GM21447 (cell line): ENCODE measurements around the gene TMUB1.

ENCODE experiments used
- ATAC-seq: cut with Tn5 transposase; IDR thresholded peaks from one replicate; pipeline ENCODE4 v1.9.1; 2021; ENCODE audit not compliant: unreplicated experiment

The TMUB1 gene

GRCh38 chr7:151104411-151105235 lies 21.3 kb upstream of the TMUB1 start:
- ATAC-seq: no peak

GRCh38 chr7:151103973-151104372 lies 20.7 kb upstream of the TMUB1 start:
- no peak for ATAC-seq

GRCh38 chr7:151102991-151103390 lies 19.7 kb upstream of the TMUB1 start:
- ATAC-seq: no peak

GRCh38 chr7:151101621-151102396 lies 18.5 kb upstream of the TMUB1 start:
- no peak for ATAC-seq

GRCh38 chr7:151100921-151101320 lies 17.6 kb upstream of the TMUB1 start:
- no peak for ATAC-seq

- ATAC-seq: no peak
These were observed 16.4 kb upstream of the TMUB1 start for GRCh38 chr7:151099486-151100211.

GRCh38 chr7:151095828-151096475 lies 12.7 kb upstream of the TMUB1 start:
- ATAC-seq: no peak

GRCh38 chr7:151095123-151095797 lies 12.0 kb upstream of the TMUB1 start:
- no peak for ATAC-seq

GRCh38 chr7:151094675-151095074 lies 11.4 kb upstream of the TMUB1 start:
- no peak for ATAC-seq

- no peak for ATAC-seq
These were observed 10.5 kb upstream of the TMUB1 start for GRCh38 chr7:151093748-151094147.

GRCh38 chr7:151091988-151092387 lies 8.7 kb upstream of the TMUB1 start:
- no peak for ATAC-seq

- no peak for ATAC-seq
These were observed 8.1 kb upstream of the TMUB1 start for GRCh38 chr7:151091431-151091830.

GRCh38 chr7:151091003-151091402 lies 7.7 kb upstream of the TMUB1 start:
- ATAC-seq: no peak

GRCh38 chr7:151089893-151090730 lies 6.8 kb upstream of the TMUB1 start:
- no peak for ATAC-seq

- no peak for ATAC-seq
These were observed 5.8 kb upstream of the TMUB1 start for GRCh38 chr7:151088856-151089699.

GRCh38 chr7:151088019-151088855 lies 4.9 kb upstream of the TMUB1 start:
- ATAC-seq: no peak

- peak; percentile 21 for ATAC-seq
These were observed 4.1 kb upstream of the TMUB1 start for GRCh38 chr7:151087245-151088018.
